A549 (cell line): ENCODE results near the gene ACER3.
"Not testable (repeated sequence)": the region's sequence is repeated elsewhere in the genome, so short reads cannot be mapped to it uniquely, and the experiment has no call there.

Experiments
- CEBPB ChIP-seq, 2 experiments: fragments of >200 bp in 1 of 2; sonication (Bioruptor Twin) in 1 of 2; formaldehyde crosslinking in 1 of 2; IDR thresholded peaks; 2 replicates each; pipeline ENCODE4 v1.6.1; 2012 to 2016
- CTCF ChIP-seq: fragments of >200 bp; sonication (Bioruptor Twin); formaldehyde crosslinking; IDR thresholded peaks from 3 replicates; pipeline ENCODE4 v1.5.1; 2016
- ELK1 ChIP-seq: fragments of 150-350 bp; IDR thresholded peaks from 2 replicates; pipeline ENCODE4 v1.6.1; 2014; ENCODE audit warnings: low read depth, mild to moderate bottlenecking, low read length
- EP300 ChIP-seq, 2 experiments: fragments of >200 bp; sonication (Bioruptor Twin); formaldehyde crosslinking; IDR thresholded peaks; 2 replicates in 1 of 2; 3 replicates in 1 of 2; pipeline ENCODE4 v1.6.1; 2016 to 2017
- ESRRA ChIP-seq: fragments of 150-350 bp; IDR thresholded peaks from 2 replicates; pipeline ENCODE4 v1.6.1; 2014; ENCODE audit warnings: mild to moderate bottlenecking, low read length, borderline replicate concordance
- FOSL2 ChIP-seq, 2 experiments: fragments of 450-650 bp in 1 of 2; fragments of >200 bp in 1 of 2; sonication (Bioruptor Twin) in 1 of 2; formaldehyde crosslinking; IDR thresholded peaks; 2 replicates each; pipeline versions ENCODE4 v1.5.0 to v1.6.1; 2016 to 2020; ENCODE audit warnings: mild to moderate bottlenecking in 1 of 2, moderate library complexity in 1 of 2
- HDAC2 ChIP-seq: fragments of 200-600 bp; sonication (generic); IDR thresholded peaks from 2 replicates; pipeline ENCODE4 v1.6.1; 2016
- HMGXB4 ChIP-seq: fragments of 250-450 bp; sonication (Bioruptor Pico); IDR thresholded peaks from 2 replicates; pipeline ENCODE4 v1.5.0; 2021; ENCODE audit warnings: mild to moderate bottlenecking, moderate library complexity, borderline replicate concordance
- NFE2L2 ChIP-seq: fragments of 150-350 bp; conservative IDR thresholded peaks from 2 replicates; pipeline ENCODE4 v1.6.1; 2014; ENCODE audit warnings: low read length
- NPAS2 ChIP-seq: fragments of 250-450 bp; sonication (Bioruptor Pico); IDR thresholded peaks from 2 replicates; pipeline ENCODE4 v1.8.0; 2022; ENCODE audit warnings: mild to moderate bottlenecking, moderate library complexity, borderline replicate concordance
- PHF8 ChIP-seq: fragments of 200-600 bp; sonication (generic); IDR thresholded peaks from 2 replicates; pipeline ENCODE4 v1.6.1; 2016; ENCODE audit warnings: low read depth, mild to moderate bottlenecking, antibody characterized with exemption, moderate library complexity, borderline replicate concordance
- POLR2A ChIP-seq: IDR thresholded peaks from 2 replicates; pipeline ENCODE4 v1.6.1; 2012; ENCODE audit warnings: mild to moderate bottlenecking, low read length
- RFX5 ChIP-seq: fragments of 450-650 bp; IDR thresholded peaks from 2 replicates; pipeline ENCODE4 v1.7.1; 2014; ENCODE audit warnings: antibody characterized with exemption, mild to moderate bottlenecking, moderate library complexity
- USF2 ChIP-seq: fragments of 450-650 bp; IDR thresholded peaks from 2 replicates; pipeline ENCODE4 v1.6.1; 2014; ENCODE audit warnings: antibody characterized with exemption

- TF ChIP-seq CTCF; POLR2A; EP300 (IDR thresholded peaks at IDR 0.05); ESRRA; HMGXB4; CEBPB (IDR thresholded peaks at IDR 0.05); PHF8; NFE2L2; RFX5; NPAS2 (CRISPR knock-in tag); HDAC2; FOSL2 (IDR thresholded peaks at IDR 0.05); FOSL2 (CRISPR knock-in tag; IDR thresholded peaks at IDR 0.05); USF2; ELK1: not testable (repeated sequence)
Observed at GRCh38 chr11:76826508-76826907, 34.2 kb upstream of the ACER3 start.
